ENCODE data around the gene PPP1CB. TPM values are rescaled to one million over a fixed set of nuclear protein-coding genes. Genes with fewer than 3 reads are reported as not detected.

PPP1CB gene
- polyA plus RNA-seq, 2 of the 4 experiments (the other 2 are of a cell fraction) = 147 to 188 TPM

DNA sequence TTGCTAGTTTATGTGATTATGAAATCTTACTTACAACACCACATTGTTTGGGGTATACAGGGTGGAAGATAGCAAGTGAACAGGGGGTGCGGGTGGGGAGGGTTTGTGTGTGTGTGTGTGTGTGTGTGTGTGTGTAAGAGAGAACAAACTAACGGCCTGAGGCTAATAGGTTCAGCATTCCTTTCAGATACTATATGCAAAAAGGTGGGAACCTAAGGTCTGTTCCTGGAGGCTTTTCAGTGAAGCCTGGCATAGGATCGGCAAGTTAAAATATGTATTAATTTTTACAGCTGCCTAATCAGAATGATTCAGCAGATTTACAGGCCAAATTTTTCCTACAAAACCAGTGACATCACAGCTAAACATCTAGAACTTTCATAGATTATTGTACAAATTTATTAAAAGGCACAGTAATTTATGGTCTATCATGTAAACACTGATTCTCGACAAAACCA is 51.4 kb downstream of the PPP1CB start (continued):
- TF ChIP-seq NFE2L2 (conservative IDR thresholded peaks at IDR 0.05; ENCODE audit: low read length) (peak; percentile 95), ZFP36 (IDR thresholded peaks at IDR 0.05; ENCODE audit: borderline replicate concordance, partially characterized antibody) (no peak), SREBF2 (IDR thresholded peaks at IDR 0.05) (no peak), CTCF (IDR thresholded peaks at IDR 0.05) (no peak; the same call in 2 of the 3 replicates), REST (IDR thresholded peaks at IDR 0.05) (no peak), CBX8 (IDR thresholded peaks at IDR 0.05) (no peak), RCOR1 (IDR thresholded peaks at IDR 0.05; ENCODE audit: low read depth, low read length) (no peak), GATA3 (IDR thresholded peaks at IDR 0.05; ENCODE audit: borderline replicate concordance) (no peak), CHD2 (IDR thresholded peaks at IDR 0.05; ENCODE audit: low read length, partially characterized antibody) (no peak), FOSL2 (IDR thresholded peaks at IDR 0.05) (no peak), FOSL2 (CRISPR knock-in tag; IDR thresholded peaks at IDR 0.05) (0 out of 2 replicates have a peak, but pooled peaks have one; percentile 6), JUNB (IDR thresholded peaks at IDR 0.05) (no peak), BHLHE40 (IDR thresholded peaks at IDR 0.05; ENCODE audit: low read depth, low read length) (no peak), EHF (CRISPR knock-in tag; IDR thresholded peaks at IDR 0.05) (no peak), USF2 (IDR thresholded peaks at IDR 0.05) (no peak), SMC3 (IDR thresholded peaks at IDR 0.05) (no peak), ZSCAN20 (CRISPR knock-in tag; IDR thresholded peaks at IDR 0.05) (no peak; the same call in 1 of the 2 replicates), ELK1 (IDR thresholded peaks at IDR 0.05; ENCODE audit: low read depth, low read length) (no peak), PBX3 (IDR thresholded peaks at IDR 0.05) (no peak), NR3C1 (IDR thresholded peaks at IDR 0.05) (no peak), ESRRA (IDR thresholded peaks at IDR 0.05; ENCODE audit: borderline replicate concordance, low read length) (no peak), EP300 (IDR thresholded peaks at IDR 0.05) (no peak), CHD4 (IDR thresholded peaks at IDR 0.05; ENCODE audit: borderline replicate concordance) (no peak)
- TF ChIP-seq, protein P1, sequence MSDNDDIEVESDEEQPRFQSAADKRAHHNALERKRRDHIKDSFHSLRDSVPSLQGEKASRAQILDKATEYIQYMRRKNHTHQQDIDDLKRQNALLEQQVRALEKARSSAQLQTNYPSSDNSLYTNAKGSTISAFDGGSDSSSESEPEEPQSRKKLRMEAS (IDR thresholded peaks at IDR 0.05) = no peak
